ENCODE results near the gene TSPAN13.

DNA sequence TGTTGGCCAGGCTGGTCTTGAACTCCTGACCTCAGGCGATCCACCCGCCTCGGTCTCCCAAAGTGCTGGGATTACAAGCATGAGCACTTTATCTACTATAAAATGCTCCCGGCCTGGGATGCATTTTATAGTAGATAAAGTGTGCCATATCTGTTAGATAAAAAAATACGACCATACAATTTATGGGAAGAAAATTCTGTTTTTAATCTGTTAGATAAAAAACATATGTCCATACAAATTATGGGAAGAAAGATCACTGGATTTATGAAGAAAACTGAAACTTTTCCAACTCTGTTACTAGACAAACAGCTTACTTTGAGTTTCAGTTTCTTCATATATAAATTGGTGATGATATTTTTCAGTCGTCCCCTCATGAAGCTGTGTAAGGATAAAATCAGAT is 4.5 kb downstream of the TSPAN13 start:
- TF ChIP-seq, protein P1, sequence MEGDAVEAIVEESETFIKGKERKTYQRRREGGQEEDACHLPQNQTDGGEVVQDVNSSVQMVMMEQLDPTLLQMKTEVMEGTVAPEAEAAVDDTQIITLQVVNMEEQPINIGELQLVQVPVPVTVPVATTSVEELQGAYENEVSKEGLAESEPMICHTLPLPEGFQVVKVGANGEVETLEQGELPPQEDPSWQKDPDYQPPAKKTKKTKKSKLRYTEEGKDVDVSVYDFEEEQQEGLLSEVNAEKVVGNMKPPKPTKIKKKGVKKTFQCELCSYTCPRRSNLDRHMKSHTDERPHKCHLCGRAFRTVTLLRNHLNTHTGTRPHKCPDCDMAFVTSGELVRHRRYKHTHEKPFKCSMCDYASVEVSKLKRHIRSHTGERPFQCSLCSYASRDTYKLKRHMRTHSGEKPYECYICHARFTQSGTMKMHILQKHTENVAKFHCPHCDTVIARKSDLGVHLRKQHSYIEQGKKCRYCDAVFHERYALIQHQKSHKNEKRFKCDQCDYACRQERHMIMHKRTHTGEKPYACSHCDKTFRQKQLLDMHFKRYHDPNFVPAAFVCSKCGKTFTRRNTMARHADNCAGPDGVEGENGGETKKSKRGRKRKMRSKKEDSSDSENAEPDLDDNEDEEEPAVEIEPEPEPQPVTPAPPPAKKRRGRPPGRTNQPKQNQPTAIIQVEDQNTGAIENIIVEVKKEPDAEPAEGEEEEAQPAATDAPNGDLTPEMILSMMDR (IDR thresholded peaks at IDR 0.05), result no peak
- no peak for TF ChIP-seq POLR2A (IDR thresholded peaks at IDR 0.05)

Measured in thyroid gland (tissue), 4 donors.